Sigmoid colon (tissue), 7 donors: ENCODE measurements around the gene DAB2IP. TPM values are rescaled to one million over a fixed set of nuclear protein-coding genes. Genes with fewer than 3 reads are reported as not detected.

Source experiments
- DNase-seq: peaks from one replicate; pipeline ENCODE4 v3.0.0-alpha.2; 2019
- H3K27ac ChIP-seq, 4 donors: fragments of 200-600 bp; sonication (generic); one replicate each; pipeline ENCODE4 v1.5.1; 2016 to 2019; ENCODE audit warnings: mild to moderate bottlenecking in 1 of 4
- H3K27me3 ChIP-seq, 3 donors: fragments of 200-600 bp; sonication (generic); one replicate each; pipeline ENCODE4 v1.5.1; 2019; ENCODE audit warnings: mild to moderate bottlenecking in 1 of 3
- H3K36me3 ChIP-seq, 4 donors: fragments of 200-600 bp; sonication (generic); one replicate each; pipeline ENCODE4 v1.5.1; 2016 to 2019
- H3K4me1 ChIP-seq, 4 donors: fragments of 200-600 bp; sonication (generic); one replicate each; pipeline ENCODE4 v1.5.1; 2017 to 2019
- H3K4me3 ChIP-seq, 4 donors: fragments of 200-600 bp; sonication (generic); one replicate each; pipeline ENCODE4 v1.5.1; 2017 to 2019; ENCODE audit warnings: mild to moderate bottlenecking in 2 of 4, moderate library complexity in 1 of 4
- H3K9me3 ChIP-seq, 4 donors: fragments of 200-600 bp in 3 of 4; sonication (generic) in 3 of 4; one replicate each; pipeline versions ENCODE4 v1.5.1 to v1.6.1; 2013 to 2019
- CTCF ChIP-seq, 4 experiments: fragments of 450-650 bp in 3 of 4; fragments of 200-600 bp in 1 of 4; IDR thresholded peaks; one replicate each; pipeline ENCODE4 v1.5.1; 2016 to 2019; ENCODE audit warnings: antibody characterized with exemption in 4 of 4, mild to moderate bottlenecking in 3 of 4, moderate library complexity in 2 of 4
- EP300 ChIP-seq, 4 donors: sonication (generic); formaldehyde crosslinking; IDR thresholded peaks; one replicate each; pipeline ENCODE4 v1.6.1; 2017; ENCODE audit warnings: antibody characterized with exemption in 4 of 4
- POLR2A ChIP-seq, 2 donors: fragments of 450-650 bp; IDR thresholded peaks; one replicate each; pipeline ENCODE4 v1.6.1; 2016; ENCODE audit warnings: antibody characterized with exemption in 2 of 2, mild to moderate bottlenecking in 2 of 2, moderate library complexity in 2 of 2
- POLR2AphosphoS5 ChIP-seq, 4 donors: sonication (generic); formaldehyde crosslinking; IDR thresholded peaks; one replicate each; pipeline ENCODE4 v1.6.1; 2017; ENCODE audit warnings: antibody characterized with exemption in 4 of 4
- WGBS, 2 donors: extraction: QIAGEN DNeasy Blood & Tissue Kit; methylation state at CpG; one replicate each; pipeline ENCODE4 v1.1.7; 2013; 5-methylcytosine and 5-hydroxymethylcytosine counted together
- intact Hi-C: fragments of 100-400 bp; cut with DNase I; formaldehyde crosslinking; loops from one replicate; pipeline ENCODE4 v1.15.1; 2023
- polyA plus RNA-seq, 3 donors: library from polyadenylated mRNA; stranded (reverse); fragments of 200-250 nt; gene quantifications; one replicate each; pipeline ENCODE4 v1.2.3, GENCODE V29; 2013
- total RNA-seq, 4 donors: library from RNA; depleted of rRNA; stranded (reverse); fragments of >200 nt; gene quantifications; one replicate each; pipeline ENCODE4 v1.1.0, GENCODE V29; 2016
- donor health status: healthy with polysubstance abuse.
- donor health status: Bipolar disorder and iron deficiency.
- donor health status: healthy.

DAB2IP gene
- total and polyA plus RNA-seq, 7 donors: 20.1 to 52.4 (median 34.7) TPM

- H3K4me1 ChIP-seq: peaks cover 0 to 57% (median 44%) of the 10 kb centered on the region in 4 donors
- H3K36me3 ChIP-seq: no peaks in the 10 kb centered on the region
- intact Hi-C loops: loop anchor here (10.0 kb wide), 1 partner anchor 204 kb away; no protein-coding TSS in a partner anchor
- no peak for DNase-seq
- 86 to 87% methylated on average over 8 of the region's 8 CpGs for WGBS, 2 donors
- H3K4me3 ChIP-seq: no peak overlapping the region
- peak overlapping the region in 3 of 4 donors; percentile 65 to 78 (median 77) for H3K27ac ChIP-seq
- H3K27me3 ChIP-seq: no peaks in the 10 kb centered on the region
- TF ChIP-seq CTCF (IDR thresholded peaks at IDR 0.05) (no peak), POLR2AphosphoS5 (IDR thresholded peaks at IDR 0.05) (no peak), EP300 (IDR thresholded peaks at IDR 0.05) (no peak), POLR2A (IDR thresholded peaks at IDR 0.05) (no peak)
- no peaks in the 10 kb centered on the region for H3K9me3 ChIP-seq
Measured at GRCh38 chr9:121690316-121690715, 38.9 kb downstream of the DAB2IP start.

- Histone ChIP-seq H3K4me1 (peaks cover 0 to 57% (median 44%) of the 10 kb centered on the region in 4 donors), H3K9me3 (no peaks in the 10 kb centered on the region), H3K27me3 (no peaks in the 10 kb centered on the region), H3K36me3 (no peaks in the 10 kb centered on the region), H3K27ac (peak overlapping the region in 3 of 4 donors; percentile 65 to 78 (median 77)), H3K4me3 (no peak overlapping the region)
- no peak for DNase-seq
- 96 to 100% methylated on average over 1 of the region's 1 CpG for WGBS, 2 donors
- intact Hi-C loops: loop anchor here (10.0 kb wide), 1 partner anchor 204 kb away; no protein-coding TSS in a partner anchor
- no peak for TF ChIP-seq POLR2A (IDR thresholded peaks at IDR 0.05)
- no peak for TF ChIP-seq EP300 (IDR thresholded peaks at IDR 0.05)
- no peak for TF ChIP-seq CTCF (IDR thresholded peaks at IDR 0.05)
- TF ChIP-seq POLR2AphosphoS5 (IDR thresholded peaks at IDR 0.05): no peak
Measured at GRCh38 chr9:121690766-121691165, 39.3 kb downstream of the DAB2IP start.

GRCh38 chr9:121691890-121692289 lies 40.5 kb downstream of the DAB2IP start:
- Histone ChIP-seq H3K27me3 (no peaks in the 10 kb centered on the region), H3K27ac (peak overlapping the region; percentile 57 to 78 (median 71)), H3K36me3 (no peaks in the 10 kb centered on the region), H3K4me3 (no peak overlapping the region), H3K4me1 (peaks cover 0 to 51% (median 43%) of the 10 kb centered on the region in 4 donors), H3K9me3 (no peaks in the 10 kb centered on the region)
- peak; percentile 79 for DNase-seq
- WGBS, 2 donors: 41 to 63% methylated on average over 6 of the region's 6 CpGs
- TF ChIP-seq POLR2A (IDR thresholded peaks at IDR 0.05) (no peak), EP300 (IDR thresholded peaks at IDR 0.05) (no peak), CTCF (IDR thresholded peaks at IDR 0.05) (no peak), POLR2AphosphoS5 (IDR thresholded peaks at IDR 0.05) (no peak)
- intact Hi-C loops: loop anchor here (10.0 kb wide), 1 partner anchor 203 kb away; no protein-coding TSS in a partner anchor

- Histone ChIP-seq H3K4me3 (no peak overlapping the region), H3K9me3 (no peaks in the 10 kb centered on the region), H3K27ac (peak overlapping the region; percentile 59 to 78 (median 71)), H3K36me3 (no peaks in the 10 kb centered on the region), H3K4me1 (peaks cover 0 to 48% (median 41%) of the 10 kb centered on the region in 4 donors), H3K27me3 (no peaks in the 10 kb centered on the region)
- TF ChIP-seq EP300 (IDR thresholded peaks at IDR 0.05) (no peak), CTCF (IDR thresholded peaks at IDR 0.05) (no peak), POLR2AphosphoS5 (IDR thresholded peaks at IDR 0.05) (no peak), POLR2A (IDR thresholded peaks at IDR 0.05) (no peak)
- no peak for DNase-seq
- intact Hi-C loops: loop anchor here (10.0 kb wide), 1 partner anchor 202 kb away; no protein-coding TSS in a partner anchor
- 88 to 89% methylated on average over 14 of the region's 14 CpGs for WGBS, 2 donors
Measured at GRCh38 chr9:121692606-121693387, 41.4 kb downstream of the DAB2IP start.
